ENCODE data around the gene SLCO4C1. TPM values are rescaled to one million over a fixed set of nuclear protein-coding genes. Genes with fewer than 3 reads are reported as not detected.

SLCO4C1 gene
- polyA plus RNA-seq, 1 donor from 2014 or later = 0.12 TPM

DNA sequence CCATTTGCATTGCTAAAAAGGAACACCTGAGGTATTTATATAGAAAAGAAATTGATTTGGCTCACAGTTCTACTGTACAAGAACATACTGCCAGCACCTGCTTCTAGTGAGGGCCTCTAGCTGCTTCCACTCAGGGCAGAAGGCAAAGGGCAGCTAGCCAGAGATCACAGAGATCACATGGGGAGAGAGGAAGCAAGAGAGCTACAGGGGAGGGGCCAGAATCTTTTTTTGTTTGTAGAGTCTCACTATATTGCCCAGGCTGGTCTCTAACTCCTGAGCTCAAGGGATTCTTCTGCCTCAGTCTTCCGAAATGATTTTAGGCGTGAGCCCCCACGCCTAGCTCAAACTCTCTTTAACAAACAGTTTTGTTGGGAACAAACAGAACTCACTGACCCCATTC is 6.1 kb downstream of the SLCO4C1 start:
- Histone ChIP-seq H2AFZ (ENCODE audit: low read depth, low read length) (no peak overlapping the region), H3K4me3 (ENCODE audit: low read length) (no peak overlapping the region), H3K9ac (ENCODE audit: low read length) (no peak overlapping the region), H4K20me1 (ENCODE audit: insufficient read depth) (no peaks in the 10 kb centered on the region), H3K27ac (ENCODE audit: low read length) (no peak overlapping the region), H3K36me3 (ENCODE audit: insufficient read depth, low read length) (no peaks in the 10 kb centered on the region), H3K27me3 (ENCODE audit: insufficient read depth, low read depth, low read length) (peaks cover 3% of the 10 kb centered on the region), H3K9me3 (ENCODE audit: low read length) (no peaks in the 10 kb centered on the region), H3F3A (ENCODE audit: insufficient read depth, low read length, poor library complexity, severe bottlenecking) (no peaks in the 10 kb centered on the region), H3K4me2 (ENCODE audit: low read length) (no peak overlapping the region), H3K79me2 (replicated peaks; ENCODE audit: insufficient read depth, low read length) (no peaks in the 10 kb centered on the region), H3K9me2 (ENCODE audit: insufficient read depth, low read length) (no peaks in the 10 kb centered on the region)
- TF ChIP-seq MXI1 (conservative IDR thresholded peaks at IDR 0.05; ENCODE audit: poor library complexity, severe bottlenecking) = no peak
- no peak for TF ChIP-seq EP300 (conservative IDR thresholded peaks at IDR 0.05; ENCODE audit: poor library complexity, severe bottlenecking)
- TF ChIP-seq, protein P1, sequence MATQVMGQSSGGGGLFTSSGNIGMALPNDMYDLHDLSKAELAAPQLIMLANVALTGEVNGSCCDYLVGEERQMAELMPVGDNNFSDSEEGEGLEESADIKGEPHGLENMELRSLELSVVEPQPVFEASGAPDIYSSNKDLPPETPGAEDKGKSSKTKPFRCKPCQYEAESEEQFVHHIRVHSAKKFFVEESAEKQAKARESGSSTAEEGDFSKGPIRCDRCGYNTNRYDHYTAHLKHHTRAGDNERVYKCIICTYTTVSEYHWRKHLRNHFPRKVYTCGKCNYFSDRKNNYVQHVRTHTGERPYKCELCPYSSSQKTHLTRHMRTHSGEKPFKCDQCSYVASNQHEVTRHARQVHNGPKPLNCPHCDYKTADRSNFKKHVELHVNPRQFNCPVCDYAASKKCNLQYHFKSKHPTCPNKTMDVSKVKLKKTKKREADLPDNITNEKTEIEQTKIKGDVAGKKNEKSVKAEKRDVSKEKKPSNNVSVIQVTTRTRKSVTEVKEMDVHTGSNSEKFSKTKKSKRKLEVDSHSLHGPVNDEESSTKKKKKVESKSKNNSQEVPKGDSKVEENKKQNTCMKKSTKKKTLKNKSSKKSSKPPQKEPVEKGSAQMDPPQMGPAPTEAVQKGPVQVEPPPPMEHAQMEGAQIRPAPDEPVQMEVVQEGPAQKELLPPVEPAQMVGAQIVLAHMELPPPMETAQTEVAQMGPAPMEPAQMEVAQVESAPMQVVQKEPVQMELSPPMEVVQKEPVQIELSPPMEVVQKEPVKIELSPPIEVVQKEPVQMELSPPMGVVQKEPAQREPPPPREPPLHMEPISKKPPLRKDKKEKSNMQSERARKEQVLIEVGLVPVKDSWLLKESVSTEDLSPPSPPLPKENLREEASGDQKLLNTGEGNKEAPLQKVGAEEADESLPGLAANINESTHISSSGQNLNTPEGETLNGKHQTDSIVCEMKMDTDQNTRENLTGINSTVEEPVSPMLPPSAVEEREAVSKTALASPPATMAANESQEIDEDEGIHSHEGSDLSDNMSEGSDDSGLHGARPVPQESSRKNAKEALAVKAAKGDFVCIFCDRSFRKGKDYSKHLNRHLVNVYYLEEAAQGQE (IDR thresholded peaks at IDR 0.05; ENCODE audit: borderline replicate concordance) = no peak
- TF ChIP-seq, protein P2, sequence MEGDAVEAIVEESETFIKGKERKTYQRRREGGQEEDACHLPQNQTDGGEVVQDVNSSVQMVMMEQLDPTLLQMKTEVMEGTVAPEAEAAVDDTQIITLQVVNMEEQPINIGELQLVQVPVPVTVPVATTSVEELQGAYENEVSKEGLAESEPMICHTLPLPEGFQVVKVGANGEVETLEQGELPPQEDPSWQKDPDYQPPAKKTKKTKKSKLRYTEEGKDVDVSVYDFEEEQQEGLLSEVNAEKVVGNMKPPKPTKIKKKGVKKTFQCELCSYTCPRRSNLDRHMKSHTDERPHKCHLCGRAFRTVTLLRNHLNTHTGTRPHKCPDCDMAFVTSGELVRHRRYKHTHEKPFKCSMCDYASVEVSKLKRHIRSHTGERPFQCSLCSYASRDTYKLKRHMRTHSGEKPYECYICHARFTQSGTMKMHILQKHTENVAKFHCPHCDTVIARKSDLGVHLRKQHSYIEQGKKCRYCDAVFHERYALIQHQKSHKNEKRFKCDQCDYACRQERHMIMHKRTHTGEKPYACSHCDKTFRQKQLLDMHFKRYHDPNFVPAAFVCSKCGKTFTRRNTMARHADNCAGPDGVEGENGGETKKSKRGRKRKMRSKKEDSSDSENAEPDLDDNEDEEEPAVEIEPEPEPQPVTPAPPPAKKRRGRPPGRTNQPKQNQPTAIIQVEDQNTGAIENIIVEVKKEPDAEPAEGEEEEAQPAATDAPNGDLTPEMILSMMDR (IDR thresholded peaks at IDR 0.05; ENCODE audit: poor library complexity, severe bottlenecking) = no peak
- no peak for TF ChIP-seq EZH2 (IDR thresholded peaks at IDR 0.05; ENCODE audit: borderline replicate concordance, insufficient read depth, low read length, poor library complexity, severe bottlenecking)
- TF ChIP-seq RAD21 (conservative IDR thresholded peaks at IDR 0.05) = no peak
- TF ChIP-seq POLR2AphosphoS5 (IDR thresholded peaks at IDR 0.05) = no peak

DNA sequence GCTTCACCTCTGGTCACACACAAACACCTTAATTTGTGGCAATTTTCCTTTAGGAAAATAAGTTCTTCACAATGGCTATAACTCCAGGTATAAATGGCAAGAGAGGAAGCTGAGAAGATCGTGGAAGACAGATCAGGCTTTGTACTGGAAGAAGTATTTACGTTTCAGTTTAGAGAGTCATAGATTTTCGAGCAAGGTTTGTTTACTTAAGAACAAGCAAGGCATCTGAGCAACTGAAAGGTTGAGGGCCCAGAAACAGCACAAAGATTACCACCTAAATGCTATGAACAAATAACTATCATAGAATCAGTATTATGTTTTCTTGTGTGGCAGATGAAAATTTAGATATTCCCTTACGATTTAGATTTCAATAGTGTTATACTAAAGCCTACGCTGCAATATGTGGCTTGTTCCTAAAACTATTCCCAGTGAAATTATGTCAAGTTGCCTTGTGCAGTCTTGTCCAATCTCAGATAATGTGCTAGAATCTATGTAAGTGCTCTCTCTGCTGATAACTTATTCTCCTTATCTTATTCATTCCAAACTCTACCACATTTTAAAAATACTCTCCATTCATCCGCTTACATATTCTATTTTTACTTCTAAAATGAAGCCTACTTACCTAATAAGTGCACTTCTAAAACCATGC is 6.7 kb downstream of the SLCO4C1 start:
- no peaks in the 10 kb centered on the region for H3K79me2 ChIP-seq (replicated peaks; ENCODE audit: insufficient read depth, low read length)
- no peak overlapping the region for H2AFZ ChIP-seq (ENCODE audit: low read depth, low read length)
- no peaks in the 10 kb centered on the region for H3K9me2 ChIP-seq (ENCODE audit: insufficient read depth, low read length)
- no peaks in the 10 kb centered on the region for H3K27me3 ChIP-seq (ENCODE audit: insufficient read depth, low read depth, low read length)
- no peak overlapping the region for H3K4me2 ChIP-seq (ENCODE audit: low read length)
- H4K20me1 ChIP-seq (ENCODE audit: insufficient read depth) = no peaks in the 10 kb centered on the region
- no peaks in the 10 kb centered on the region for H3F3A ChIP-seq (ENCODE audit: insufficient read depth, low read length, poor library complexity, severe bottlenecking)
- no peak overlapping the region for H3K27ac ChIP-seq (ENCODE audit: low read length)
- TF ChIP-seq, protein P1 (IDR thresholded peaks at IDR 0.05; ENCODE audit: borderline replicate concordance) = no peak
- TF ChIP-seq TAF1 (IDR thresholded peaks at IDR 0.05; ENCODE audit: low read depth) (no peak), MXI1 (conservative IDR thresholded peaks at IDR 0.05; ENCODE audit: poor library complexity, severe bottlenecking) (no peak), POLR2AphosphoS5 (IDR thresholded peaks at IDR 0.05) (no peak), EP300 (conservative IDR thresholded peaks at IDR 0.05; ENCODE audit: poor library complexity, severe bottlenecking) (no peak), SMC3 (conservative IDR thresholded peaks at IDR 0.05; ENCODE audit: poor library complexity) (no peak), RAD21 (conservative IDR thresholded peaks at IDR 0.05) (no peak)
- TF ChIP-seq, protein P2 (IDR thresholded peaks at IDR 0.05; ENCODE audit: poor library complexity, severe bottlenecking) = no peak
- H3K9me3 ChIP-seq (ENCODE audit: low read length) = no peaks in the 10 kb centered on the region
- H3K9ac ChIP-seq (ENCODE audit: low read length) = no peak overlapping the region
- no peak overlapping the region for H3K4me3 ChIP-seq (ENCODE audit: low read length)
- no peaks in the 10 kb centered on the region for H3K36me3 ChIP-seq (ENCODE audit: insufficient read depth, low read length)
